Testis (tissue), 3 donors: ENCODE data around the gene ORMDL2. TPM values are rescaled to one million over a fixed set of nuclear protein-coding genes. Genes with fewer than 3 reads are reported as not detected.
"Not testable (repeated sequence)": the region's sequence is repeated elsewhere in the genome, so short reads cannot be mapped to it uniquely, and the experiment has no call there.

ENCODE experiments used
- DNase-seq: peaks from one replicate; pipeline ENCODE4 v3.0.0-alpha.2; 2019
- H3K27ac ChIP-seq, 2 donors: fragments of 200-600 bp; sonication (generic); one replicate each; pipeline ENCODE4 v1.5.1; 2019
- H3K27me3 ChIP-seq: fragments of 200-600 bp; sonication (generic); one replicate; pipeline ENCODE4 v1.5.1; 2019
- H3K36me3 ChIP-seq: fragments of 200-600 bp; sonication (generic); one replicate; pipeline ENCODE4 v1.5.1; 2017; ENCODE audit warnings: low read depth; ENCODE audit errors: missing control alignments
- H3K4me1 ChIP-seq: fragments of 200-600 bp; sonication (generic); one replicate; pipeline ENCODE4 v1.5.1; 2019
- H3K4me3 ChIP-seq, 2 donors: fragments of 200-600 bp; sonication (generic); one replicate each; pipeline ENCODE4 v1.5.1; 2017 to 2019
- H3K9me3 ChIP-seq: fragments of 200-600 bp; sonication (generic); one replicate; pipeline ENCODE4 v1.5.1; 2017
- CTCF ChIP-seq, 3 experiments: fragments of 450-650 bp in 2 of 3; fragments of 200-600 bp in 1 of 3; sonication (generic) in 1 of 3; IDR thresholded peaks; one replicate each; pipeline ENCODE4 v1.5.1; 2016 to 2019; ENCODE audit warnings: antibody characterized with exemption in 3 of 3, mild to moderate bottlenecking in 2 of 3, moderate library complexity in 1 of 3
- POLR2A ChIP-seq: fragments of 450-650 bp; IDR thresholded peaks from one replicate; pipeline ENCODE4 v1.6.1; 2017; ENCODE audit warnings: antibody characterized with exemption, mild to moderate bottlenecking, moderate library complexity
- WGBS, 2 donors: methylation state at CpG; one replicate each; pipeline ENCODE4 v1.1.5; 2018; 5-methylcytosine and 5-hydroxymethylcytosine counted together
- intact Hi-C: fragments of 100-400 bp; cut with DNase I; formaldehyde crosslinking; loops from one replicate; pipeline ENCODE4 v1.15.1; 2023; ENCODE audit warnings: low total_unique reads
- polyA plus RNA-seq: library from polyadenylated mRNA; stranded (reverse); fragments of 350-450 nt; fragmentation: Illumina TruSeq; extraction: RNeasy Lipid Tissue Mini Kit (QIAGEN cat#74804); gene quantifications from one replicate; pipeline ENCODE4 v1.2.3, GENCODE V29; 2014; ENCODE audit warnings: low read depth, low replicate concordance; ENCODE audit not compliant: insufficient read depth
- total RNA-seq, 2 donors: library from RNA; depleted of rRNA; stranded (reverse); fragments of >200 nt; gene quantifications; one replicate each; pipeline ENCODE4 v1.2.3, GENCODE V29; 2016

Gene ORMDL2
- total and polyA plus RNA-seq, 3 donors from 2014 or later = 16.2 to 82.4 (median 18.6) TPM

DNA sequence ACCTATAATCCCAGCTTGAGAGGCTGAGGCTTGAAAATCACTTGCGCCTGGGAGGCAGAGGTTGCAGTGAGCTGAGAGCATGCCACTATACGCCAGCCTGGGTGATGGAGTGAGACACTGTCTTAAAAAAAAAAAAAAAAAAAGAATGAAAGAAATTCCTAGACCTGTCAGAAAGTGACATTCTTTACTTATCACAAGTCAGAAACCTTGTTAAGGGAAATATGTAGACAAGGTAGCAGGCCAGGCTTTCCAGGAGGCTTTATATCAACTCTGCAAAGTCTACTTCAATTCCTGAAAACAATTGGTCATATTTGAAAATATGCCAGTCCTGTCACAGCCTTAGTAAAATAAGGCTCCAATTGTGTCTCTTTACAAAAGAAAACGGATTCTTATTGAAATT is 44.0 kb downstream of the ORMDL2 start:
- H3K4me3 ChIP-seq = no peak overlapping the region
- no peak for TF ChIP-seq POLR2A
- no peak for TF ChIP-seq CTCF (IDR thresholded peaks at IDR 0.05)
- intact Hi-C loops = no loop called here
- DNase-seq = no peak
- H3K36me3 ChIP-seq = no peaks in the 10 kb centered on the region
- no peaks in the 10 kb centered on the region for H3K4me1 ChIP-seq
- WGBS, 2 donors = 87 to 88% methylated on average over 3 of the region's 3 CpGs
- no peaks in the 10 kb centered on the region for H3K9me3 ChIP-seq
- H3K27me3 ChIP-seq = no peaks in the 10 kb centered on the region
- no peak overlapping the region for H3K27ac ChIP-seq

- intact Hi-C loops = no loop called here
- TF ChIP-seq POLR2A (no peak), CTCF (IDR thresholded peaks at IDR 0.05) (no peak)
- Histone ChIP-seq H3K4me1 (no peaks in the 10 kb centered on the region), H3K36me3 (no peaks in the 10 kb centered on the region), H3K4me3 (no peak overlapping the region), H3K27me3 (no peaks in the 10 kb centered on the region), H3K9me3 (no peaks in the 10 kb centered on the region), H3K27ac (no peak overlapping the region)
- DNase-seq = no peak
Observed at GRCh38 chr12:55862286-55862685, 44.4 kb downstream of the ORMDL2 start.

DNA sequence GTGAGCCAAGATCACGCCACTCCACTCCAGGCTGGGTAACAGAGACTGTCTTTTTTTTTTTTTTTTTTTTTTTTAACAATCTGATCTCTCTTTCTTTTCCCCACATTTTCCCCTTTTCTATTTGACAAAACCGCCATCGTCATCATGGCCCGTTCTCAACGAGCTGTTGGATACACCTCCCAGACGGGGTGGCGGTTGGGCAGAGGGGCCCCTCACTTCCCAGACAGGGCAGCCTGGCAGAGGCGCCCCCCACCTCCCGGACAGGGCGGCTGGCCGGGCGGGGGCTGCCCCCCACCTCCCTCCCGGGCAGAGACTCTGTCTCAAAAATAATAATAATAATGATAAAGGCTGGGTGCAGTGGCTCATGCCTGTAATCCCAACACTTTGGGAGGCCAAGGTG is 45.1 kb downstream of the ORMDL2 start:
- DNase-seq, H3K27ac ChIP-seq, intact Hi-C loops, H3K27me3 ChIP-seq, H3K9me3 ChIP-seq, H3K4me3 ChIP-seq, H3K36me3 ChIP-seq, H3K4me1 ChIP-seq: not testable (repeated sequence)
- WGBS, 2 donors = 94 to 97% methylated on average over 11 to 13 of the region's 13 CpGs

GRCh38 chr12:55865327-55865726 is 47.5 kb downstream of the ORMDL2 start:
- intact Hi-C loops = no loop called here
- Histone ChIP-seq H3K4me3 (no peak overlapping the region), H3K27me3 (no peaks in the 10 kb centered on the region), H3K36me3 (no peaks in the 10 kb centered on the region), H3K4me1 (no peaks in the 10 kb centered on the region), H3K9me3 (no peaks in the 10 kb centered on the region), H3K27ac (no peak overlapping the region)
- 72 to 79% methylated on average over 2 of the region's 2 CpGs for WGBS, 2 donors
- TF ChIP-seq POLR2A (no peak), CTCF (IDR thresholded peaks at IDR 0.05) (no peak)
- DNase-seq = no peak

GRCh38 chr12:55866454-55867004 is 48.7 kb downstream of the ORMDL2 start:
- 92 to 96% methylated on average over 3 of the region's 3 CpGs for WGBS, 2 donors

More at GRCh38 chr12:55866454-55867004, 48.7 kb downstream of the ORMDL2 start:
- H3K36me3 ChIP-seq, H3K27me3 ChIP-seq, DNase-seq, intact Hi-C loops, H3K4me3 ChIP-seq, H3K4me1 ChIP-seq, H3K27ac ChIP-seq, H3K9me3 ChIP-seq: not testable (repeated sequence)

Other genes starting within 250 kb of the ORMDL2 start
- gene OR2AP1, start 245.6 kb upstream of the ORMDL2 start, total RNA-seq = not detected
- gene OR2AP1, start 245.6 kb upstream of the ORMDL2 start, polyA plus RNA-seq = not detected
- gene OR10P1, start 181.1 kb upstream of the ORMDL2 start, total RNA-seq = not detected
- not detected for gene OR10P1, start 181.1 kb upstream of the ORMDL2 start, polyA plus RNA-seq
- gene ITGA7, start 110.1 kb upstream of the ORMDL2 start, total RNA-seq = 10 to 100 TPM; 26.4 to 30.6 TPM
- 43.3 TPM for gene ITGA7, start 110.1 kb upstream of the ORMDL2 start, polyA plus RNA-seq
- 100 to 1,000 TPM; 110 to 145 TPM for gene BLOC1S1, start 102.0 kb upstream of the ORMDL2 start, total RNA-seq
- gene BLOC1S1, start 102.0 kb upstream of the ORMDL2 start, polyA plus RNA-seq = 108 TPM
- gene RDH5, start 97.6 kb upstream of the ORMDL2 start, total RNA-seq = 10 to 100 TPM; 15.1 to 18.0 TPM
- gene RDH5, start 97.6 kb upstream of the ORMDL2 start, polyA plus RNA-seq = 9.8 TPM
- gene CD63, start 89.0 kb upstream of the ORMDL2 start, total RNA-seq = 100 to 1,000 TPM; 600 to 668 TPM
- 655 TPM for gene CD63, start 89.0 kb upstream of the ORMDL2 start, polyA plus RNA-seq
- gene GDF11, start 74.9 kb upstream of the ORMDL2 start, total RNA-seq = 1 to 10 TPM; 3.1 to 3.3 TPM
- gene GDF11, start 74.9 kb upstream of the ORMDL2 start, polyA plus RNA-seq = 3.0 TPM
- gene SARNP, start 317 bp upstream of the ORMDL2 start, total RNA-seq = 10 to 100 TPM; 88.3 to 96.3 TPM
- 99.2 TPM for gene SARNP, start 317 bp upstream of the ORMDL2 start, polyA plus RNA-seq
- gene DNAJC14, start 11.5 kb downstream of the ORMDL2 start, total RNA-seq = 10 to 100 TPM; 74.6 to 75.4 TPM
- 67.6 TPM for gene DNAJC14, start 11.5 kb downstream of the ORMDL2 start, polyA plus RNA-seq
- 1 to 10 TPM; 1.3 TPM for gene MMP19, start 24.9 kb downstream of the ORMDL2 start, total RNA-seq
- 6.5 TPM for gene MMP19, start 24.9 kb downstream of the ORMDL2 start, polyA plus RNA-seq
- gene PYM1, start 109.9 kb downstream of the ORMDL2 start, total RNA-seq = 10 to 100 TPM; 51.8 to 71.3 TPM
- gene PYM1, start 109.9 kb downstream of the ORMDL2 start, polyA plus RNA-seq = 51.6 TPM
- 10 to 100 TPM; 28.9 to 40.4 TPM for gene DGKA, start 113.1 kb downstream of the ORMDL2 start, total RNA-seq
- 40.3 TPM for gene DGKA, start 113.1 kb downstream of the ORMDL2 start, polyA plus RNA-seq
- gene PMEL, start 148.0 kb downstream of the ORMDL2 start, total RNA-seq = 10 to 100 TPM in 1 of 2 donors, 1 to 10 TPM in 1; 8.9 to 11.1 TPM
- 8.2 TPM for gene PMEL, start 148.0 kb downstream of the ORMDL2 start, polyA plus RNA-seq
- gene CDK2, start 148.8 kb downstream of the ORMDL2 start, total RNA-seq = 10 to 100 TPM; 16.5 to 20.3 TPM
- 19.8 TPM for gene CDK2, start 148.8 kb downstream of the ORMDL2 start, polyA plus RNA-seq
- gene RAB5B, start 156.0 kb downstream of the ORMDL2 start, total RNA-seq = 100 to 1,000 TPM; 144 to 198 TPM
- 139 TPM for gene RAB5B, start 156.0 kb downstream of the ORMDL2 start, polyA plus RNA-seq
- gene SUOX, start 179.2 kb downstream of the ORMDL2 start, total RNA-seq = 10 to 100 TPM in 1 of 2 donors, 1 to 10 TPM in 1; 9.5 to 14.3 TPM
- gene SUOX, start 179.2 kb downstream of the ORMDL2 start, polyA plus RNA-seq = 14.1 TPM
- gene IKZF4, start 203.0 kb downstream of the ORMDL2 start, total RNA-seq = 10 to 100 TPM; 10.7 to 13.9 TPM
- gene IKZF4, start 203.0 kb downstream of the ORMDL2 start, polyA plus RNA-seq = 17.7 TPM
- gene RPS26, start 223.9 kb downstream of the ORMDL2 start, total RNA-seq = 100 to 1,000 TPM; 395 to 568 TPM
- 197 TPM for gene RPS26, start 223.9 kb downstream of the ORMDL2 start, polyA plus RNA-seq